HepG2 (cell line): ENCODE measurements around the gene HSD11B1L. TPM values are rescaled to one million over a fixed set of nuclear protein-coding genes. Genes with fewer than 3 reads are reported as not detected.

Source experiments
- ARID2 ChIP-seq: sonication (generic); formaldehyde crosslinking; IDR thresholded peaks from 2 replicates; pipeline ENCODE4 v1.8.1; 2022; ENCODE audit warnings: mild to moderate bottlenecking, missing genetic modification reagents, borderline replicate concordance
- BCLAF1 ChIP-seq: fragments of 450-650 bp; IDR thresholded peaks from 2 replicates; pipeline ENCODE4 v1.6.1; 2017; ENCODE audit warnings: mild to moderate bottlenecking
- CHD2 ChIP-seq: IDR thresholded peaks from 2 replicates; pipeline ENCODE4 v1.6.1; 2011; ENCODE audit warnings: low read depth, low read length, improper control_type of control experiment
- NFE2L2 ChIP-seq: fragments of 150-350 bp; IDR thresholded peaks from 2 replicates; pipeline ENCODE4 v1.6.1; 2014; ENCODE audit warnings: low read length
- PHF20 ChIP-seq: sonication (generic); formaldehyde crosslinking; IDR thresholded peaks from 2 replicates; pipeline ENCODE4 v1.5.0; 2020; ENCODE audit warnings: mild to moderate bottlenecking, missing genetic modification reagents
- POLR2A ChIP-seq, 2 experiments: IDR thresholded peaks; 2 replicates each; pipeline ENCODE4 v1.6.1; 2011; ENCODE audit warnings: low read depth in 2 of 2, low read length in 2 of 2, mild to moderate bottlenecking in 1 of 2, moderate library complexity in 1 of 2; ENCODE audit not compliant: insufficient read depth in 1 of 2
- TSC22D2 ChIP-seq: sonication (generic); formaldehyde crosslinking; IDR thresholded peaks from 2 replicates; pipeline ENCODE4 v1.5.1; 2020; ENCODE audit warnings: missing genetic modification reagents, mild to moderate bottlenecking, borderline replicate concordance
- ZNF160 ChIP-seq: sonication (generic); formaldehyde crosslinking; IDR thresholded peaks from 2 replicates; pipeline ENCODE4 v1.8.0; 2022; ENCODE audit warnings: mild to moderate bottlenecking, inconsistent platforms, missing genetic modification reagents
- ZNF20 ChIP-seq: sonication (generic); formaldehyde crosslinking; IDR thresholded peaks from 2 replicates; pipeline ENCODE4 v1.4.0; 2020; ENCODE audit warnings: mild to moderate bottlenecking, moderate library complexity, missing genetic modification reagents
- ZNF724P ChIP-seq: sonication (generic); formaldehyde crosslinking; IDR thresholded peaks from 2 replicates; pipeline ENCODE4 v1.8.0; 2022; ENCODE audit warnings: missing genetic modification reagents, borderline replicate concordance
- ZSCAN21 ChIP-seq: sonication (generic); formaldehyde crosslinking; IDR thresholded peaks from 2 replicates; pipeline ENCODE4 v1.8.0; 2022; ENCODE audit warnings: mild to moderate bottlenecking, missing genetic modification reagents, moderate library complexity, borderline replicate concordance
- polyA plus RNA-seq, 8 experiments: library from polyadenylated mRNA; depleted of rRNA in 3 of 8; stranded (reverse) in 7 of 8; unstranded in 1 of 8; fragments of >200 nt; fragmentation: Illumina TruSeq in 4 of 8; extraction: Trizol in 4 of 8; gene quantifications; 2 replicates each; pipeline versions ENCODE4 v1.2.1 to v1.2.3, GENCODE V29; 2011 to 2016; ENCODE audit warnings: low read depth in 4 of 8, missing spikeins in 1 of 8, mixed read lengths in 1 of 8; ENCODE audit not compliant: insufficient read depth in 1 of 8
- total RNA-seq, 5 experiments: library from RNA; depleted of rRNA; stranded (reverse); fragments of >200 nt; fragmentation: Illumina TruSeq; extraction: Trizol; gene quantifications; 2 replicates each; pipeline ENCODE4 v1.2.3, GENCODE V29; 2016; ENCODE audit warnings: low read depth in 1 of 5
- TF ChIP-seq, protein P1 (sequence below): sonication (generic); formaldehyde crosslinking; IDR thresholded peaks from 2 replicates; pipeline ENCODE4 v1.4.0; 2020; ENCODE audit warnings: missing genetic modification reagents
- TF ChIP-seq, protein P2 (sequence below): sonication (generic); formaldehyde crosslinking; IDR thresholded peaks from 2 replicates; pipeline ENCODE4 v1.5.0; 2020; ENCODE audit warnings: missing genetic modification reagents, mild to moderate bottlenecking, borderline replicate concordance
- TF ChIP-seq, protein P3 (sequence below): conservative IDR thresholded peaks from 2 replicates; pipeline ENCODE4 v1.6.1; 2018; ENCODE audit warnings: missing genetic modification reagents
- TF ChIP-seq, protein P4 (sequence below): sonication (generic); formaldehyde crosslinking; IDR thresholded peaks from 2 replicates; pipeline ENCODE4 v1.8.0; 2022; ENCODE audit warnings: missing genetic modification reagents, mild to moderate bottlenecking, borderline replicate concordance
- TF ChIP-seq, protein P5 (sequence below): sonication (generic); formaldehyde crosslinking; IDR thresholded peaks from 2 replicates; pipeline ENCODE4 v1.4.0; 2020; ENCODE audit warnings: missing genetic modification reagents; ENCODE audit errors: not compliant biosample characterization

The HSD11B1L gene
- total and polyA plus RNA-seq, 2 of the 13 experiments (the other 11 are each of a cell fraction or from before 2014, with no cell fraction given): 2.8 to 3.9 TPM

DNA sequence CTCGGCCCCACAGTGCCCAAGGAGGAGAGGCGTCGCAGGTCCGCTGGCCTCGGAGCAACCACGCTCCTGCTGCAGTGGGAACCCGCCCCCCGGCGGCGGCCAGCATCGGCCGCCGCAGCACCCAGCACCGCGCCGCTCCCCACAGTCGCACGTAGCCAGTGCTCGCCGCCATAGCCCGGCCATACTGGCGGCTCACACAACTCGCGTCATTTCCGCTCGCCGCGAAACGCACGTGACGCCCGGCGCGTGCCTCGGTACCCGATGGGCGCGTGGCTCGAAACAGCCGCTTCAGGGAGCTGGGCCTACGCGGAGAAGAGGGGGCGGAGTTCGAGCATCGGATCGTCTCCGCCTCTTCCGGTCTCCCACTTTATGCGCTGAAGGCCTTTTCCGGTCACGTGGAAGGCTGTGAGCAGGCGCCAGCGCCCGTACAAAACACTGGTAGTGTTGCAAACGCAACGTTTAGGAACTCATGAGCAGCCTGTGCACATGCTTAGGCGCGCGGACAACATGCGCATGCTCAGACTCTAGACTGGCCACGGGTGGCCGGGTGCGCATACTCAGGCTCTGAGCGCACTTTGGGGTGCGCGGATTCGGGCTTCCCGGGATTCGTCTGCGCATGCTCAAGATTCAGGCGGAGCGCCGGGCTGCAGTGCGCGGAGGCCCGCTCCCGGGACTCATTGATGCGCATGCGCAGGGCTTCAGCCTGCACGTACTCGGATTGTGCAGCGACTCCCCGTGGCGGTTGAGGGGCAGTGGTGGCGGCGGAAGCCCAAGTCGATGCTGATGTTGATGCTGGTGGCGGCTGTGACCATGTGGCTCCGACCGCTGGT, 39.3 kb downstream of the HSD11B1L start, which contains the start of the genes CATSPERD and LONP1 (continued):
- TF ChIP-seq, protein P1, sequence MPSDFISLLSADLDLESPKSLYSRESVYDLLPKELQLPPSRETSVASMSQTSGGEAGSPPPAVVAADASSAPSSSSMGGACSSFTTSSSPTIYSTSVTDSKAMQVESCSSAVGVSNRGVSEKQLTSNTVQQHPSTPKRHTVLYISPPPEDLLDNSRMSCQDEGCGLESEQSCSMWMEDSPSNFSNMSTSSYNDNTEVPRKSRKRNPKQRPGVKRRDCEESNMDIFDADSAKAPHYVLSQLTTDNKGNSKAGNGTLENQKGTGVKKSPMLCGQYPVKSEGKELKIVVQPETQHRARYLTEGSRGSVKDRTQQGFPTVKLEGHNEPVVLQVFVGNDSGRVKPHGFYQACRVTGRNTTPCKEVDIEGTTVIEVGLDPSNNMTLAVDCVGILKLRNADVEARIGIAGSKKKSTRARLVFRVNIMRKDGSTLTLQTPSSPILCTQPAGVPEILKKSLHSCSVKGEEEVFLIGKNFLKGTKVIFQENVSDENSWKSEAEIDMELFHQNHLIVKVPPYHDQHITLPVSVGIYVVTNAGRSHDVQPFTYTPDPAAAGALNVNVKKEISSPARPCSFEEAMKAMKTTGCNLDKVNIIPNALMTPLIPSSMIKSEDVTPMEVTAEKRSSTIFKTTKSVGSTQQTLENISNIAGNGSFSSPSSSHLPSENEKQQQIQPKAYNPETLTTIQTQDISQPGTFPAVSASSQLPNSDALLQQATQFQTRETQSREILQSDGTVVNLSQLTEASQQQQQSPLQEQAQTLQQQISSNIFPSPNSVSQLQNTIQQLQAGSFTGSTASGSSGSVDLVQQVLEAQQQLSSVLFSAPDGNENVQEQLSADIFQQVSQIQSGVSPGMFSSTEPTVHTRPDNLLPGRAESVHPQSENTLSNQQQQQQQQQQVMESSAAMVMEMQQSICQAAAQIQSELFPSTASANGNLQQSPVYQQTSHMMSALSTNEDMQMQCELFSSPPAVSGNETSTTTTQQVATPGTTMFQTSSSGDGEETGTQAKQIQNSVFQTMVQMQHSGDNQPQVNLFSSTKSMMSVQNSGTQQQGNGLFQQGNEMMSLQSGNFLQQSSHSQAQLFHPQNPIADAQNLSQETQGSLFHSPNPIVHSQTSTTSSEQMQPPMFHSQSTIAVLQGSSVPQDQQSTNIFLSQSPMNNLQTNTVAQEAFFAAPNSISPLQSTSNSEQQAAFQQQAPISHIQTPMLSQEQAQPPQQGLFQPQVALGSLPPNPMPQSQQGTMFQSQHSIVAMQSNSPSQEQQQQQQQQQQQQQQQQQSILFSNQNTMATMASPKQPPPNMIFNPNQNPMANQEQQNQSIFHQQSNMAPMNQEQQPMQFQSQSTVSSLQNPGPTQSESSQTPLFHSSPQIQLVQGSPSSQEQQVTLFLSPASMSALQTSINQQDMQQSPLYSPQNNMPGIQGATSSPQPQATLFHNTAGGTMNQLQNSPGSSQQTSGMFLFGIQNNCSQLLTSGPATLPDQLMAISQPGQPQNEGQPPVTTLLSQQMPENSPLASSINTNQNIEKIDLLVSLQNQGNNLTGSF: peak; percentile 86; the same call in 1 of the 2 replicates
- TF ChIP-seq ZSCAN21 (CRISPR knock-in tag) (peak; percentile 53), PHF20 (CRISPR knock-in tag) (peak; percentile 92), ZNF20 (CRISPR knock-in tag) (no peak), NFE2L2 (no peak), ZNF160 (CRISPR knock-in tag) (peak; percentile 38), ZNF724P (CRISPR knock-in tag) (peak; percentile 83; the same call in 1 of the 2 replicates), POLR2A (IDR thresholded peaks at IDR 0.05; ENCODE audit: insufficient read depth in 1 of 2, low read depth in 2 of 2, low read length in 2 of 2) (peak; percentile 88 to 93), TSC22D2 (CRISPR knock-in tag) (peak; percentile 67; the same call in 1 of the 2 replicates), CHD2 (no peak), BCLAF1 (no peak), ARID2 (CRISPR knock-in tag) (no peak)
- TF ChIP-seq, protein P2, sequence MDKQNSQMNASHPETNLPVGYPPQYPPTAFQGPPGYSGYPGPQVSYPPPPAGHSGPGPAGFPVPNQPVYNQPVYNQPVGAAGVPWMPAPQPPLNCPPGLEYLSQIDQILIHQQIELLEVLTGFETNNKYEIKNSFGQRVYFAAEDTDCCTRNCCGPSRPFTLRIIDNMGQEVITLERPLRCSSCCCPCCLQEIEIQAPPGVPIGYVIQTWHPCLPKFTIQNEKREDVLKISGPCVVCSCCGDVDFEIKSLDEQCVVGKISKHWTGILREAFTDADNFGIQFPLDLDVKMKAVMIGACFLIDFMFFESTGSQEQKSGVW (CRISPR knock-in tag): no peak
- TF ChIP-seq, protein P3, sequence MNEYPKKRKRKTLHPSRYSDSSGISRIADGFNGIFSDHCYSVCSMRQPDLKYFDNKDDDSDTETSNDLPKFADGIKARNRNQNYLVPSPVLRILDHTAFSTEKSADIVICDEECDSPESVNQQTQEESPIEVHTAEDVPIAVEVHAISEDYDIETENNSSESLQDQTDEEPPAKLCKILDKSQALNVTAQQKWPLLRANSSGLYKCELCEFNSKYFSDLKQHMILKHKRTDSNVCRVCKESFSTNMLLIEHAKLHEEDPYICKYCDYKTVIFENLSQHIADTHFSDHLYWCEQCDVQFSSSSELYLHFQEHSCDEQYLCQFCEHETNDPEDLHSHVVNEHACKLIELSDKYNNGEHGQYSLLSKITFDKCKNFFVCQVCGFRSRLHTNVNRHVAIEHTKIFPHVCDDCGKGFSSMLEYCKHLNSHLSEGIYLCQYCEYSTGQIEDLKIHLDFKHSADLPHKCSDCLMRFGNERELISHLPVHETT (CRISPR knock-in tag): peak; percentile 95
- TF ChIP-seq, protein P4, sequence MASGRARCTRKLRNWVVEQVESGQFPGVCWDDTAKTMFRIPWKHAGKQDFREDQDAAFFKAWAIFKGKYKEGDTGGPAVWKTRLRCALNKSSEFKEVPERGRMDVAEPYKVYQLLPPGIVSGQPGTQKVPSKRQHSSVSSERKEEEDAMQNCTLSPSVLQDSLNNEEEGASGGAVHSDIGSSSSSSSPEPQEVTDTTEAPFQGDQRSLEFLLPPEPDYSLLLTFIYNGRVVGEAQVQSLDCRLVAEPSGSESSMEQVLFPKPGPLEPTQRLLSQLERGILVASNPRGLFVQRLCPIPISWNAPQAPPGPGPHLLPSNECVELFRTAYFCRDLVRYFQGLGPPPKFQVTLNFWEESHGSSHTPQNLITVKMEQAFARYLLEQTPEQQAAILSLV (CRISPR knock-in tag): peak; percentile 22; the same call in 1 of the 2 replicates
- TF ChIP-seq, protein P5, sequence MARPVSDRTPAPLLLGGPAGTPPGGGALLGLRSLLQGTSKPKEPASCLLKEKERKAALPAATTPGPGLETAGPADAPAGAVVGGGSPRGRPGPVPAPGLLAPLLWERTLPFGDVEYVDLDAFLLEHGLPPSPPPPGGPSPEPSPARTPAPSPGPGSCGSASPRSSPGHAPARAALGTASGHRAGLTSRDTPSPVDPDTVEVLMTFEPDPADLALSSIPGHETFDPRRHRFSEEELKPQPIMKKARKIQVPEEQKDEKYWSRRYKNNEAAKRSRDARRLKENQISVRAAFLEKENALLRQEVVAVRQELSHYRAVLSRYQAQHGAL (CRISPR knock-in tag): peak; percentile 34
